GM21717 (cell line): ENCODE data around the gene PLXNB2.

Experiments
- ATAC-seq: cut with Tn5 transposase; IDR thresholded peaks from one replicate; pipeline ENCODE4 v1.9.1; 2021; ENCODE audit warnings: mild to moderate bottlenecking, moderate library complexity; ENCODE audit not compliant: unreplicated experiment

PLXNB2 gene

GRCh38 chr22:50236731-50237409 lies 70.6 kb downstream of the PLXNB2 start:
- no peak for ATAC-seq

GRCh38 chr22:50233223-50233622 lies 74.2 kb downstream of the PLXNB2 start:
- ATAC-seq: no peak

GRCh38 chr22:50232481-50233151 lies 74.8 kb downstream of the PLXNB2 start:
- ATAC-seq: no peak

- no peak for ATAC-seq
Observed at GRCh38 chr22:50229370-50229769, 78.1 kb downstream of the PLXNB2 start.

GRCh38 chr22:50228366-50228765 lies 79.1 kb downstream of the PLXNB2 start:
- ATAC-seq: no peak

- ATAC-seq: no peak
Observed at GRCh38 chr22:50227579-50228215, 79.7 kb downstream of the PLXNB2 start.

GRCh38 chr22:50226875-50227165 lies 80.6 kb downstream of the PLXNB2 start:
- ATAC-seq: no peak

- ATAC-seq: no peak
Observed at GRCh38 chr22:50226063-50226874, 81.2 kb downstream of the PLXNB2 start.

GRCh38 chr22:50225200-50225969 lies 82.1 kb downstream of the PLXNB2 start:
- no peak for ATAC-seq
